GM12878 (cell line): ENCODE measurements around the gene REM2. TPM values are rescaled to one million over a fixed set of nuclear protein-coding genes. Genes with fewer than 3 reads are reported as not detected.

Experiments used
- BRCA1 ChIP-seq: IDR thresholded peaks from 2 replicates; pipeline ENCODE4 v1.6.1; 2011; ENCODE audit warnings: low read depth, low read length, improper control_type of control experiment
- CHD4 ChIP-seq: fragments of 200-600 bp; sonication (generic); IDR thresholded peaks from 2 replicates; pipeline ENCODE4 v1.6.1; 2016; ENCODE audit warnings: mild to moderate bottlenecking
- CREB1 ChIP-seq: IDR thresholded peaks from 2 replicates; pipeline ENCODE4 v1.6.1; 2012; ENCODE audit warnings: low read depth, mild to moderate bottlenecking, inconsistent platforms
- CREM ChIP-seq: IDR thresholded peaks from 2 replicates; pipeline ENCODE4 v1.6.1; 2014; ENCODE audit warnings: antibody characterized with exemption, low read depth
- EP300 ChIP-seq, 2 experiments: fragments of 150-350 bp in 1 of 2; IDR thresholded peaks; 2 replicates each; pipeline ENCODE4 v1.6.1; 2011 to 2012; ENCODE audit warnings: low read depth in 2 of 2, low read length in 2 of 2, borderline replicate concordance in 1 of 2, improper control_type of control experiment in 1 of 2, inconsistent platforms in 1 of 2; ENCODE audit not compliant: control insufficient read depth in 1 of 2
- ETV6 ChIP-seq, 2 experiments: fragments of 450-650 bp in 1 of 2; IDR thresholded peaks in 1 of 2; conservative IDR thresholded peaks in 1 of 2; 2 replicates each; pipeline ENCODE4 v1.6.1; 2014; ENCODE audit warnings: antibody characterized with exemption in 1 of 2, borderline replicate concordance in 1 of 2, low read depth in 1 of 2, mild to moderate bottlenecking in 1 of 2, moderate library complexity in 1 of 2
- EZH2 ChIP-seq: IDR thresholded peaks from 2 replicates; pipeline ENCODE4 v1.6.1; 2012; ENCODE audit warnings: low read depth, mild to moderate bottlenecking, control low read depth, inconsistent platforms, low read length, borderline replicate concordance; ENCODE audit not compliant: control insufficient read depth
- FOXK2 ChIP-seq: fragments of 450-650 bp; IDR thresholded peaks from 2 replicates; pipeline ENCODE4 v1.6.1; 2017; ENCODE audit warnings: mild to moderate bottlenecking, moderate library complexity
- MEF2B ChIP-seq: fragments of 450-650 bp; IDR thresholded peaks from 2 replicates; pipeline ENCODE4 v1.6.1; 2018; ENCODE audit warnings: mild to moderate bottlenecking, moderate library complexity; ENCODE audit not compliant: partially characterized antibody, poor library complexity, severe bottlenecking
- MXI1 ChIP-seq: fragments of 150-350 bp; IDR thresholded peaks from 2 replicates; pipeline ENCODE4 v1.6.1; 2011; ENCODE audit warnings: low read depth, mild to moderate bottlenecking, inconsistent platforms, low read length, improper control_type of control experiment
- NRF1 ChIP-seq: conservative IDR thresholded peaks from 2 replicates; pipeline ENCODE4 v1.6.1; 2011; ENCODE audit warnings: mild to moderate bottlenecking, low read depth, low read length, improper control_type of control experiment
- SREBF2 ChIP-seq: IDR thresholded peaks from 2 replicates; pipeline ENCODE4 v1.6.1; 2012; ENCODE audit warnings: mild to moderate bottlenecking, low read length
- SUPT20H ChIP-seq: IDR thresholded peaks from 2 replicates; pipeline ENCODE4 v1.6.1; 2011; ENCODE audit warnings: low read depth, mild to moderate bottlenecking, low read length, moderate library complexity, borderline replicate concordance; ENCODE audit not compliant: control insufficient read depth
- TBL1XR1 ChIP-seq: IDR thresholded peaks from 2 replicates; pipeline ENCODE4 v1.6.1; 2012; ENCODE audit warnings: low read depth, low read length, improper control_type of control experiment
- TCF3 ChIP-seq: IDR thresholded peaks from 2 replicates; pipeline ENCODE4 v1.6.1; 2012; ENCODE audit warnings: low read depth, mild to moderate bottlenecking, low read length, borderline replicate concordance; ENCODE audit not compliant: insufficient read depth
- WRNIP1 ChIP-seq: IDR thresholded peaks from 2 replicates; pipeline ENCODE4 v1.6.1; 2011; ENCODE audit warnings: low read depth, low read length, improper control_type of control experiment, borderline replicate concordance
- ZSCAN29 ChIP-seq: fragments of 450-650 bp; IDR thresholded peaks from 2 replicates; pipeline ENCODE4 v1.6.1; 2017; ENCODE audit warnings: mild to moderate bottlenecking, moderate library complexity
- polyA plus RNA-seq, 11 experiments: library from polyadenylated mRNA; depleted of rRNA in 4 of 11; unstranded in 6 of 11; stranded (reverse) in 5 of 11; fragments of >200 nt; fragmentation: Nextera tagmentation in 4 of 11; fragmentation: Illumina TruSeq in 1 of 11; extraction: Ambion mirVana in 4 of 11; extraction: Trizol in 1 of 11; gene quantifications; 1 replicate in 1 of 11; 2 replicates in 10 of 11; pipeline versions ENCODE4 v1.2.1 to v1.2.3, GENCODE V29; 2011 to 2016; ENCODE audit warnings: inconsistent platforms in 2 of 11, missing spikeins in 2 of 11, low read depth in 1 of 11
- total RNA-seq, 4 experiments: library from RNA; depleted of rRNA in 3 of 4; stranded (reverse); fragments of >200 nt in 3 of 4; fragmentation: Illumina TruSeq in 1 of 4; extraction: Trizol in 1 of 4; gene quantifications; 2 replicates each; pipeline versions ENCODE4 v1.2.1 to v1.2.3, GENCODE V29; 2013 to 2021
- TF ChIP-seq, protein P1 (sequence below): fragments of 450-650 bp; IDR thresholded peaks from 2 replicates; pipeline ENCODE4 v1.6.1; 2016; ENCODE audit warnings: mild to moderate bottlenecking
- TF ChIP-seq, protein P2 (sequence below): fragments of 450-650 bp; IDR thresholded peaks from 2 replicates; pipeline ENCODE4 v1.6.1; 2017; ENCODE audit warnings: mild to moderate bottlenecking, moderate library complexity
- TF ChIP-seq, protein P3 (sequence below): IDR thresholded peaks from 2 replicates; pipeline ENCODE4 v1.6.1; 2012; ENCODE audit warnings: low read depth, low read length, improper control_type of control experiment
- TF ChIP-seq, protein P4 (sequence below): fragments of 450-650 bp; conservative IDR thresholded peaks from 2 replicates; pipeline ENCODE4 v1.6.1; 2017; ENCODE audit warnings: mild to moderate bottlenecking, moderate library complexity

Gene REM2
- total and polyA plus RNA-seq, 10 of the 15 experiments (the other 5 are each of a cell fraction or from before 2014, with no cell fraction given) = 0.27 to 1.5 (median 0.83) TPM

DNA sequence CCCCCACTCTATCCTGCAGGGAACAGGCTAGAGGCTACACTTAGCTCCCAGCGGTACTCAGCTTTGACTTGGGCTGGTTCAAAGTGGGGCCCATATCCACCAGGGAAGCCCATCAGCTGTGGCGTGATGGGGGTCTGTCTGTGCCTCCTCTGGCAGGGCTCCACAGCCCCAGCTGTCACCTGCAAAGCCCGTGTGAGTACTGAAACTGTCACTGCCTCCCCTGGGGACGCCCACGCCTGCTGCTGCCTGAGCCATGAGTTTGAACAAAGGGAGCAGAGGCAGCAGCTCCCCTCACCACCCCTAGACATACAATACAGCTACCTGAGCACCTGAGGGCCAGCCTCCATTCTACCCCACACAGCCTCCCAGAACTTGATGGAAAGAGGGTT, 5.0 kb downstream of the REM2 start (continued):
- no peak for TF ChIP-seq CREB1
- TF ChIP-seq MXI1 = peak; percentile 89
- peak; percentile 94 for TF ChIP-seq MEF2B
- no peak for TF ChIP-seq NRF1
- peak in 1 of 2 experiments; percentile 18; a peak in 1 of 4 replicates for TF ChIP-seq ETV6 (conservative IDR thresholded peaks at IDR 0.05 in 1 of 2, IDR thresholded peaks at IDR 0.05 in 1 of 2; ENCODE audit: borderline replicate concordance in 1 of 2, low read depth in 1 of 2)
- TF ChIP-seq TBL1XR1 = no peak
- TF ChIP-seq, protein P1, sequence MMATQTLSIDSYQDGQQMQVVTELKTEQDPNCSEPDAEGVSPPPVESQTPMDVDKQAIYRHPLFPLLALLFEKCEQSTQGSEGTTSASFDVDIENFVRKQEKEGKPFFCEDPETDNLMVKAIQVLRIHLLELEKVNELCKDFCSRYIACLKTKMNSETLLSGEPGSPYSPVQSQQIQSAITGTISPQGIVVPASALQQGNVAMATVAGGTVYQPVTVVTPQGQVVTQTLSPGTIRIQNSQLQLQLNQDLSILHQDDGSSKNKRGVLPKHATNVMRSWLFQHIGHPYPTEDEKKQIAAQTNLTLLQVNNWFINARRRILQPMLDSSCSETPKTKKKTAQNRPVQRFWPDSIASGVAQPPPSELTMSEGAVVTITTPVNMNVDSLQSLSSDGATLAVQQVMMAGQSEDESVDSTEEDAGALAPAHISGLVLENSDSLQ = peak; percentile 75; the same call in 1 of the 2 replicates
- TF ChIP-seq, protein P2, sequence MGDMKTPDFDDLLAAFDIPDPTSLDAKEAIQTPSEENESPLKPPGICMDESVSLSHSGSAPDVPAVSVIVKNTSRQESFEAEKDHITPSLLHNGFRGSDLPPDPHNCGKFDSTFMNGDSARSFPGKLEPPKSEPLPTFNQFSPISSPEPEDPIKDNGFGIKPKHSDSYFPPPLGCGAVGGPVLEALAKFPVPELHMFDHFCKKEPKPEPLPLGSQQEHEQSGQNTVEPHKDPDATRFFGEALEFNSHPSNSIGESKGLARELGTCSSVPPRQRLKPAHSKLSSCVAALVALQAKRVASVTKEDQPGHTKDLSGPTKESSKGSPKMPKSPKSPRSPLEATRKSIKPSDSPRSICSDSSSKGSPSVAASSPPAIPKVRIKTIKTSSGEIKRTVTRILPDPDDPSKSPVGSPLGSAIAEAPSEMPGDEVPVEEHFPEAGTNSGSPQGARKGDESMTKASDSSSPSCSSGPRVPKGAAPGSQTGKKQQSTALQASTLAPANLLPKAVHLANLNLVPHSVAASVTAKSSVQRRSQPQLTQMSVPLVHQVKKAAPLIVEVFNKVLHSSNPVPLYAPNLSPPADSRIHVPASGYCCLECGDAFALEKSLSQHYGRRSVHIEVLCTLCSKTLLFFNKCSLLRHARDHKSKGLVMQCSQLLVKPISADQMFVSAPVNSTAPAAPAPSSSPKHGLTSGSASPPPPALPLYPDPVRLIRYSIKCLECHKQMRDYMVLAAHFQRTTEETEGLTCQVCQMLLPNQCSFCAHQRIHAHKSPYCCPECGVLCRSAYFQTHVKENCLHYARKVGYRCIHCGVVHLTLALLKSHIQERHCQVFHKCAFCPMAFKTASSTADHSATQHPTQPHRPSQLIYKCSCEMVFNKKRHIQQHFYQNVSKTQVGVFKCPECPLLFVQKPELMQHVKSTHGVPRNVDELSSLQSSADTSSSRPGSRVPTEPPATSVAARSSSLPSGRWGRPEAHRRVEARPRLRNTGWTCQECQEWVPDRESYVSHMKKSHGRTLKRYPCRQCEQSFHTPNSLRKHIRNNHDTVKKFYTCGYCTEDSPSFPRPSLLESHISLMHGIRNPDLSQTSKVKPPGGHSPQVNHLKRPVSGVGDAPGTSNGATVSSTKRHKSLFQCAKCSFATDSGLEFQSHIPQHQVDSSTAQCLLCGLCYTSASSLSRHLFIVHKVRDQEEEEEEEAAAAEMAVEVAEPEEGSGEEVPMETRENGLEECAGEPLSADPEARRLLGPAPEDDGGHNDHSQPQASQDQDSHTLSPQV = no peak
- no peak for TF ChIP-seq WRNIP1
- TF ChIP-seq, protein P3, sequence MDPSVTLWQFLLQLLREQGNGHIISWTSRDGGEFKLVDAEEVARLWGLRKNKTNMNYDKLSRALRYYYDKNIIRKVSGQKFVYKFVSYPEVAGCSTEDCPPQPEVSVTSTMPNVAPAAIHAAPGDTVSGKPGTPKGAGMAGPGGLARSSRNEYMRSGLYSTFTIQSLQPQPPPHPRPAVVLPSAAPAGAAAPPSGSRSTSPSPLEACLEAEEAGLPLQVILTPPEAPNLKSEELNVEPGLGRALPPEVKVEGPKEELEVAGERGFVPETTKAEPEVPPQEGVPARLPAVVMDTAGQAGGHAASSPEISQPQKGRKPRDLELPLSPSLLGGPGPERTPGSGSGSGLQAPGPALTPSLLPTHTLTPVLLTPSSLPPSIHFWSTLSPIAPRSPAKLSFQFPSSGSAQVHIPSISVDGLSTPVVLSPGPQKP = no peak
- no peak for TF ChIP-seq BRCA1
- TF ChIP-seq FOXK2 = no peak
- TF ChIP-seq CREM = peak; percentile 50
- peak; percentile 41 to 51; a peak in 2 of 4 replicates for TF ChIP-seq EP300 (IDR thresholded peaks at IDR 0.05; ENCODE audit: borderline replicate concordance in 1 of 2, control insufficient read depth in 1 of 2, low read depth in 2 of 2, low read length in 2 of 2)
- peak; percentile 47; the same call in 1 of the 2 replicates for TF ChIP-seq ZSCAN29
- no peak for TF ChIP-seq SREBF2
- peak; percentile 94 for TF ChIP-seq TCF3
- no peak for TF ChIP-seq EZH2
- TF ChIP-seq, protein P4, sequence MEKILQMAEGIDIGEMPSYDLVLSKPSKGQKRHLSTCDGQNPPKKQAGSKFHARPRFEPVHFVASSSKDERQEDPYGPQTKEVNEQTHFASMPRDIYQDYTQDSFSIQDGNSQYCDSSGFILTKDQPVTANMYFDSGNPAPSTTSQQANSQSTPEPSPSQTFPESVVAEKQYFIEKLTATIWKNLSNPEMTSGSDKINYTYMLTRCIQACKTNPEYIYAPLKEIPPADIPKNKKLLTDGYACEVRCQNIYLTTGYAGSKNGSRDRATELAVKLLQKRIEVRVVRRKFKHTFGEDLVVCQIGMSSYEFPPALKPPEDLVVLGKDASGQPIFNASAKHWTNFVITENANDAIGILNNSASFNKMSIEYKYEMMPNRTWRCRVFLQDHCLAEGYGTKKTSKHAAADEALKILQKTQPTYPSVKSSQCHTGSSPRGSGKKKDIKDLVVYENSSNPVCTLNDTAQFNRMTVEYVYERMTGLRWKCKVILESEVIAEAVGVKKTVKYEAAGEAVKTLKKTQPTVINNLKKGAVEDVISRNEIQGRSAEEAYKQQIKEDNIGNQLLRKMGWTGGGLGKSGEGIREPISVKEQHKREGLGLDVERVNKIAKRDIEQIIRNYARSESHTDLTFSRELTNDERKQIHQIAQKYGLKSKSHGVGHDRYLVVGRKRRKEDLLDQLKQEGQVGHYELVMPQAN = peak; percentile 68
- no peak for TF ChIP-seq CHD4
- no peak for TF ChIP-seq SUPT20H
